ENCODE results near the gene OR10R2.

The OR10R2 gene

GRCh38 chr1:158457246-158457645 lies 14.8 kb upstream of the OR10R2 start:
- H3K4me2 ChIP-seq (ENCODE audit: low read depth, low read length, poor library complexity, severe bottlenecking): no peak overlapping the region
- H2AFZ ChIP-seq (ENCODE audit: low read length): no peak overlapping the region
- TF ChIP-seq CTCF (conservative IDR thresholded peaks at IDR 0.05; ENCODE audit: low read length): no peak
- no peaks in the 10 kb centered on the region for H3K9me3 ChIP-seq (ENCODE audit: insufficient read depth, low read depth, low read length)
- H4K20me1 ChIP-seq (ENCODE audit: insufficient read depth, low read length, poor library complexity, severe bottlenecking): no peaks in the 10 kb centered on the region
- H3K4me1 ChIP-seq (ENCODE audit: insufficient read depth, low read length, poor library complexity, severe bottlenecking): no peaks in the 10 kb centered on the region
- no peaks in the 10 kb centered on the region for H3K9me2 ChIP-seq (replicated peaks; ENCODE audit: low read depth, low read length)
- no peaks in the 10 kb centered on the region for H3K79me2 ChIP-seq (ENCODE audit: insufficient read depth, low read length)
- H3K9ac ChIP-seq (ENCODE audit: low read depth, low read length, poor library complexity, severe bottlenecking): no peak overlapping the region
- no peak overlapping the region for H3K4me3 ChIP-seq (ENCODE audit: low read length, poor library complexity, severe bottlenecking)
- no peaks in the 10 kb centered on the region for H3F3A ChIP-seq (ENCODE audit: low read depth)
- no peaks in the 10 kb centered on the region for H3K36me3 ChIP-seq (ENCODE audit: insufficient read depth, low read length)
- H3K27me3 ChIP-seq (ENCODE audit: insufficient read depth, low read length, poor library complexity, severe bottlenecking): peaks cover 6% of the 10 kb centered on the region

GRCh38 chr1:158458263-158458662 lies 13.8 kb upstream of the OR10R2 start:
- Histone ChIP-seq H3K4me2 (ENCODE audit: low read depth, low read length, poor library complexity, severe bottlenecking) (no peak overlapping the region), H3K36me3 (ENCODE audit: insufficient read depth, low read length) (no peaks in the 10 kb centered on the region), H3K9me2 (replicated peaks; ENCODE audit: low read depth, low read length) (no peaks in the 10 kb centered on the region), H3K9me3 (ENCODE audit: insufficient read depth, low read depth, low read length) (no peaks in the 10 kb centered on the region), H3K9ac (ENCODE audit: low read depth, low read length, poor library complexity, severe bottlenecking) (no peak overlapping the region), H3K27me3 (ENCODE audit: insufficient read depth, low read length, poor library complexity, severe bottlenecking) (peaks cover 6% of the 10 kb centered on the region), H3K4me3 (ENCODE audit: low read length, poor library complexity, severe bottlenecking) (no peak overlapping the region), H3K4me1 (ENCODE audit: insufficient read depth, low read length, poor library complexity, severe bottlenecking) (no peaks in the 10 kb centered on the region), H3K79me2 (ENCODE audit: insufficient read depth, low read length) (no peaks in the 10 kb centered on the region), H2AFZ (ENCODE audit: low read length) (no peak overlapping the region), H3F3A (ENCODE audit: low read depth) (no peaks in the 10 kb centered on the region), H4K20me1 (ENCODE audit: insufficient read depth, low read length, poor library complexity, severe bottlenecking) (no peaks in the 10 kb centered on the region)
- TF ChIP-seq CTCF (conservative IDR thresholded peaks at IDR 0.05; ENCODE audit: low read length) (no peak), EZH2phosphoT487 (IDR thresholded peaks at IDR 0.05; ENCODE audit: borderline replicate concordance) (no peak)

- H3K9me2 ChIP-seq (replicated peaks; ENCODE audit: low read depth, low read length): no peaks in the 10 kb centered on the region
- H3K36me3 ChIP-seq (ENCODE audit: insufficient read depth, low read length): no peaks in the 10 kb centered on the region
- no peaks in the 10 kb centered on the region for H3K9me3 ChIP-seq (ENCODE audit: insufficient read depth, low read depth, low read length)
- no peaks in the 10 kb centered on the region for H4K20me1 ChIP-seq (ENCODE audit: insufficient read depth, low read length, poor library complexity, severe bottlenecking)
- no peak for TF ChIP-seq CTCF (conservative IDR thresholded peaks at IDR 0.05; ENCODE audit: low read length)
- TF ChIP-seq EZH2phosphoT487 (IDR thresholded peaks at IDR 0.05; ENCODE audit: borderline replicate concordance): no peak
- H3F3A ChIP-seq (ENCODE audit: low read depth): no peaks in the 10 kb centered on the region
- H3K79me2 ChIP-seq (ENCODE audit: insufficient read depth, low read length): no peaks in the 10 kb centered on the region
- no peak within 1 kb of the TSS for H2AFZ ChIP-seq (ENCODE audit: low read length)
- H3K4me1 ChIP-seq (ENCODE audit: insufficient read depth, low read length, poor library complexity, severe bottlenecking): no peaks in the 10 kb centered on the region
- no peak within 1 kb of the TSS for H3K4me3 ChIP-seq (ENCODE audit: low read length, poor library complexity, severe bottlenecking)
- H3K4me2 ChIP-seq (ENCODE audit: low read depth, low read length, poor library complexity, severe bottlenecking): no peak within 1 kb of the TSS
- peaks cover 6% of the 10 kb centered on the region for H3K27me3 ChIP-seq (ENCODE audit: insufficient read depth, low read length, poor library complexity, severe bottlenecking)
- H3K9ac ChIP-seq (ENCODE audit: low read depth, low read length, poor library complexity, severe bottlenecking): no peak within 1 kb of the TSS
These were observed 10.5 kb upstream of the OR10R2 start, which contains the start of gene OR10K1 for GRCh38 chr1:158461534-158461933. Gene OR10K1 (plus strand): TSS chr1:158461834. CDS start chr1:158465562, 3,728 bp downstream.
